Epidermal melanocyte (primary cell): Measurements from ENCODE around the gene ARHGEF2.
"Not testable (repeated sequence)": the region's sequence is repeated elsewhere in the genome, so short reads cannot be mapped to it uniquely, and the experiment has no call there.

Experiments
- DNase-seq: peaks from one replicate; pipeline ENCODE4 v3.0.0; 2011; ENCODE audit warnings: low spot score; ENCODE audit not compliant: insufficient read length

The ARHGEF2 gene

GRCh38 chr1:155944444-155944799 lies 33.9 kb downstream of the ARHGEF2 start:
- DNase-seq: no peak

DNA sequence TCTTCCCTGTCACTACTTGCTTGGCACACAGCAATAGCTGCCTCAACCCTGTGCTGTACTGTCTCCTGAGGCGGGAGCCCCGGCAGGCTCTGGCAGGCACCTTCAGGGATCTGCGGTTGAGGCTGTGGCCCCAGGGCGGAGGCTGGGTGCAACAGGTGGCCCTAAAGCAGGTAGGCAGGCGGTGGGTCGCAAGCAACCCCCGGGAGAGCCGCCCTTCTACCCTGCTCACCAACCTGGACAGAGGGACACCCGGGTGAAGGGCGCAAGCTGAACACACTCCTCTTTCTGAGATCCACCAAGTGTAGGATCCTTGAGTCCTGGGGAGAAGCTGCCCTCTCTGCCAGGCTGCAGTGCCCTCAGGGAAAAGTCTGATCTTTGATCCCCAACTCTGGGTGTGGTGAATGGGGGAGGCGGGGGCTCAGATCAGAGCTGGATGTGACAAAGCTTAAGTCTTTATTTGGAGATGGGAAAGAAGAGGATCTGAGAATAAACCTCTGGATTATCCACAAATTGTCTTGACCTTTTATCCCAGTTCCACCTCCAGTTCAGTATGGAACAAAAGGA lies 35.7 kb downstream of the ARHGEF2 start:
- no peak for DNase-seq

DNA sequence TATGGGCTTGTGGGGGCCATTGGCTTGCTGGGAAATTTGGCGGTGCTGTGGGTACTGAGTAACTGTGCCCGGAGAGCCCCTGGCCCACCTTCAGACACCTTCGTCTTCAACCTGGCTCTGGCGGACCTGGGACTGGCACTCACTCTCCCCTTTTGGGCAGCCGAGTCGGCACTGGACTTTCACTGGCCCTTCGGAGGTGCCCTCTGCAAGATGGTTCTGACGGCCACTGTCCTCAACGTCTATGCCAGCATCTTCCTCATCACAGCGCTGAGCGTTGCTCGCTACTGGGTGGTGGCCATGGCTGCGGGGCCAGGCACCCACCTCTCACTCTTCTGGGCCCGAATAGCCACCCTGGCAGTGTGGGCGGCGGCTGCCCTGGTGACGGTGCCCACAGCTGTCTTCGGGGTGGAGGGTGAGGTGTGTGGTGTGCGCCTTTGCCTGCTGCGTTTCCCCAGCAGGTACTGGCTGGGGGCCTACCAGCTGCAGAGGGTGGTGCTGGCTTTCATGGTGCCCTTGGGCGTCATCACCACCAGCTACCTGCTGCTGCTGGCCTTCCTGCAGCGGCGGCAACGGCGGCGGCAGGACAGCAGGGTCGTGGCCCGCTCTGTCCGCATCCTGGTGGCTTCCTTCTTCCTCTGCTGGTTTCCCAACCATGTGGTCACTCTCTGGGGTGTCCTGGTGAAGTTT lies 36.4 kb downstream of the ARHGEF2 start:
- DNase-seq: no peak

DNA sequence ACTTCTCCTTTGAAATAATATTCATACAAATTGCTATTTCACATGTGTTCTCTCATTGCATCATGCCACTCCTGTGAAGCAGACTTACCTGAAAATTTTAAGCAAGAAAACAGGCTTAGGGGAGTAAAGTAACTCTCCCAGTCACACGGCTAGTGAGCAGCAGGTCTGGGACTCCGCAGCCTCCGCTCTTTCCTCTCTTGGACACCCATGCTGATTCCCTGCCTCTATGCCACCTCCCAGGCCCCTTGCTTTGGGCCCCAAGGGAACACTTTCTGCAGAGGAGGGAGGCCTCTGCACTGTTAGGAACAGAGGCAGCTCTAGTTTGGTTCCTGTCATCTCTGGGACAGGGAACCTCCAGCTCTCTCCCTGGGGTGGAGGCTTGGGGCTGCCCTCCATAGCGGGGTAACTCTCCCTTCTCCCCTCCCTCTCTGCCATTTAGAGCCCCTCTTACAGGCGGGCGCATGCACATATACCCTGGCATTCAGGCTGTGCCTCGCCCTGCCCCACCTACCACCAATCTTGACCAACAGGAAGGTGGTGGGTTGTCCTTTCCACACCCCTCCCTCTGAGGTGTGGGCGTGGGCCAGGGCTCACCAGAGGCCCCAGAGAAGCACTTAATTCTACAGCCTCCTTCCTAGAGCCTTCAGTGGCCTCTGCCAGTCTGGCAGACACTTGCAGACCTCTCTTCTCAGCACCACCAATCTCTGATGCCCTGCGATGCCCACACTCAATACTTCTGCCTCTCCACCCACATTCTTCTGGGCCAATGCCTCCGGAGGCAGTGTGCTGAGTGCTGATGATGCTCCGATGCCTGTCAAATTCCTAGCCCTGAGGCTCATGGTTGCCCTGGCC lies 37.1 kb downstream of the ARHGEF2 start, which contains the start of gene RXFP4:
Gene RXFP4, plus strand, starts transcription at position 646 of the 852 bp plus-strand sequence. Its CDS starts 72 bp downstream, at position 718.
- no peak for DNase-seq

DNA sequence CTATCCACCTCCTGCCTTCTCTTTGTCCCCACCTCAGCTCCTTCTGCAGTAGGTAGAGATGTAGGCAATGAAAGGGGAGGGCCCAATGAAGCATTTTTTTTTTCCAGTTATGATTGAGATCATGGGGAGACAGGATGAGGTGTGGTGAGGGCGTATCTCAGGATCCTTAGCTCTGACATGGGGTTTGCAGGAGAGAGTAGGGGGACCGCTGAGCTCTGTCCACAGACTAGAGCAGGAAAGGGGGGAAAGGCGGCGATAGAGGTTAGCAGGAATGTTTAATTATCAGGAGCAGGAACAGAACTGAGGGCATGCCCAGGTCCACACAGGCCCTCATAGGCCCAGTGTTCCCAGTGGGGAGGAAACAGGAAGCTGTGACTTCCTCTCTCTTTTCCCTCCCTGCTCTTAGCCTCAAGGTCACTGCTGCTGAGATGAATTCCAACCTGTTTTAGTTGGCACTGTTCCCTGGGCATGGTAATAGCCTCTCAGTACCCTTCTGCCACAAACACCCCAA lies 37.8 kb downstream of the ARHGEF2 start:
- DNase-seq: no peak

DNA sequence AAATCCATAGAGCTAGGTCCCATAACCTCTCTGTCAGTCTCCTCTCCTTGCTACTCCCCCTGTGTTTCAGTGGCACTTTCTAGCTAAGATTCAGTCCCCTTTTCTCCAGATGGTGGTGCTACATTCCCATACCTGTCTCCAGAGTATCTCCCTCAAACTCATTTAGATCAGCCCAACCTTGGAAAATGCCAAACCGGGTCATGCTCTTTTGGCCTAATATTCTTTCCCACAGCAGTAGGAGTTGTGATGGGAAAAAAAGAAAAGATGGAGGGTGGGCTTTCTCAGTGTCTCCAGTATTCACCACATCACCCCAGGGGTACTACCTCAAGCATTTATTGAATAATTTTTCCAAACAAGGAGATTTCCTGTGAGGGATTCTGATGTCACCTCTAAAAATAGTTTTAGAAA lies 40.1 kb downstream of the ARHGEF2 start:
- peak; percentile 42 for DNase-seq

DNA sequence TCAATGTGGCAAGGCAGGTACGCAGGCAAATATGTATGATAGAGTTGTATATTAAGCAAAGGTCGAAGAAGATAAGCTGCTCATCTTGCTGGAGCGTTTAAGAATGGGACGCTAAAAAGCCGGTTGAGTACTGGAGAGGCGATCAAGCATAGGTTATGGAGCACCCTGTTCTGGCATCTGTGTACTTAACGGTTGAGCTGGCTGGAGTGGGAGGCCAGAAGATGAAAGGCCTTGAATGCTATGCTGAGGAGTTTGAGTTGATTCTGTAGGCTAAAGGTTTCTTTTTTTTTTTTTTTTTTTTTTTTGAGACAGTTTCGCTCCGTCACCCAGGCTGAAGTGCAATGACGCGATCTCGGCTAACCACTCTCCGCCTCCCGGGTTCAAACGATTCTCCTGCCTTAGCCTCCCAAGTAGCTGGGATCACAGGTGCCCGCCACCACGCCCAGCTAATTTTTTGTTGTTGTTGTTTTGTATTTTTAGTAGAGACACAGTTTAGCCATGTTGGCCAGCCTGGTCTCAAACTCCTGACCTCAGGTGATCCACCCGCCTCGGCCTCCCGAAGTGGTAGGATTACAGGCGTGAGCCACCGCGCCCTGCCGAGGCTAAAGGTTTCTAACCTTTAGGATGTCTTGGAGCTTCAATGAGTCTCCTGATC lies 43.3 kb downstream of the ARHGEF2 start:
- no peak for DNase-seq

DNA sequence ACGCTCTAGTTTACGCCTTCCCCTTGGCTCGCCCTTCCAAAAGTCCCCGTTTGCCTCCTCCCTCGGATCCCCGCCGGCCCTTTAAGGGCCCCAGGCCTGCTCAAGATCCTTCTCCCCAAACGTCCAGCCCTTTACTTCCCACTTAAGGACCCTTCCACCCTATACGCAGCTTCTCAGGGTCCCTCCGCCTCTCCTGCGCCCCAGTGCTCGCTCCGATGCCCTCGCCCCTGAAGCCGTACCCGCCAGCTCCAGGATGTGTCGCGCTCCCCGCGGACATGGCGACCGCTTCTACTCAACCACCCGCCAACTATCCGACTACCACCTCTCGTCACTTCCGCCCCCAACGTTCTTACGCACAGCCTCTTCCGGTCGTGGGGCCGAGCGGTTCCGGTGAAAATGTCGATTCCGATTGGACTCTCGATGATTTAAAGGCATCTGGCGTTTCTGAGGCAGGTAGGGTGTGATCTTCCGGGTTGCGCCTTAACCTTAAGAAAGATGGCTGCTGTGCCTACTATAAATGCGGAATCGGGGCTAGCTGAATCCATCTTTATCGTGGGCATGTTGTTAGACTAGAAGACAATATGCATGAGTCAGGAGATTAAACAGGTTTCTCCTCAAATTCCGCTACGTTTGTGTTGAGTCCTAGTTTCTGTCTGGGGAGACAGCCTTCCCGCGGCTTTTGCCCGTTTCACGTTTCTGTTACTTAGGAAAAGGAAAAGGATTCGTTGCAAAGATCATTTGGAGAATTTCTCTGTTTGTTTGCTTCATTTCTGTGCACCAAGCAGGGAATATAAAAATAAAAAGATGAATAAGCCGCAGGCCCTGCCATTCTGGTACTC lies 44.0 kb downstream of the ARHGEF2 start, which contains the start of gene KHDC4:
Gene KHDC4, minus strand, starts transcription at position 317 of the 839 bp plus-strand sequence. Its CDS starts 40 bp downstream, at position 277.
- DNase-seq: peak; percentile 93

DNA sequence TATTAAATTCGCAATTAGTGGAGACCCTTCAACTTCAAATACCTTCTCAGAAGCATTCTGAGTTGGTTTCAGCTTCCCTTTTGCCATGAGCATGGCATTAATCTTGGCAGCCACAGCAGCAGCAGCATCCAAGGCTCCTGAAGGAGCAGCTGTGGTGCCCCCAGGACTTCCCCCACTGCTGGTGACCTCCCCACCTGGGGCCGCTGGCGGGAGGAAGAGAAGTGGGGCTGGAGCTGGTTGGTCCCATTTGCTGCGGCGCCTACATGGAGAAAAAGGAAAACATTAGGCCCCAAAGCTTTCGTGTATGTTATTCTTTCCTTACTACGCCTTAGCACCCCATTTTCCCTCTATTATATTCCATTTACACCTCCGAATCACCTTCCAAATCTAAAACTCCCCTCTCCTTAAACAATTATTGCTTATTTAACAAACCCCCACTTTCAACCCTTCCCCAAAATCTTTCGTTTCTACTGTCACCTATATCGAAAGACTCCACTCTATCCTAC lies 44.7 kb downstream of the ARHGEF2 start:
- DNase-seq: no peak

DNA sequence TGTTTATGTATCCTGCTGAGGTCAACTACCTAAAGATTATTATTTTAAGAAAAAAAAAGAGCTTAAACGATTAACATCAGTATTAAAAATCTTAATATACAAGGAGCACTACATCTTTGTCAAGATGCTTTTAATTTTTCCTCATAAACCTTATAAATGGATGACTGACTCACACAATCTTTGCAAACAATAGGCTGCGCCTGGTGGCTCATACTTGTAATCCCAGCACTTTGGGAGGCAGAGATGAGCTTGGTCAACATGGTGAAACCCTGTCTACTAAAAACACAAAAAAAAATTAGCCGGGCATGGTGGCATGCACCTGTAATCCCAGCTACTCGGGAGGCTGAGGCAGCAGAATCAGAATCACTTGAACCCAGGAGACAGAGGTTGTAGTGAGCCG lies 45.9 kb downstream of the ARHGEF2 start:
- DNase-seq: no peak

- no peak for DNase-seq
Observed at GRCh38 chr1:155932081-155932480, 46.3 kb downstream of the ARHGEF2 start.

GRCh38 chr1:155931332-155932038 lies 46.9 kb downstream of the ARHGEF2 start:
- no peak for DNase-seq

DNA sequence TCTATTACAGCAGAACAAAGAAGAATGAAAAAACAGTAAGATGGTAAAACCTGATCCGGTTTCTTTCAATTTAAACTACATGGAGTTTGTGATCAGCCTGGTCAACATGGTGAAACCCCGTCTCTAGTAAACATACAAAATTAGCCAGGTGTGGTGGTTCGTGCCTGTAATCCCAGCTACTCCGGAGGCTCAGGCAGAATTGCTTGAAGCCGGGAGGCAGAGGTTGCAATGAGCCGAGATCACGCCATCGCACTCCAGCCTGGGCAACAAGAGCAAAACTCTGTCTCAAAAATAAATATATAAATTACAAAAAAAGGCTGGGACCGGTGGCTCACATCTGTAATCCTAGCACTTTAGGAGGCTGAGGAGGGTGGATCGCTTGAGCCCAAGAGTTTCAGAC lies 47.6 kb downstream of the ARHGEF2 start:
- DNase-seq: not testable (repeated sequence)

GRCh38 chr1:155929057-155929456 lies 49.3 kb downstream of the ARHGEF2 start:
- no peak for DNase-seq

DNA sequence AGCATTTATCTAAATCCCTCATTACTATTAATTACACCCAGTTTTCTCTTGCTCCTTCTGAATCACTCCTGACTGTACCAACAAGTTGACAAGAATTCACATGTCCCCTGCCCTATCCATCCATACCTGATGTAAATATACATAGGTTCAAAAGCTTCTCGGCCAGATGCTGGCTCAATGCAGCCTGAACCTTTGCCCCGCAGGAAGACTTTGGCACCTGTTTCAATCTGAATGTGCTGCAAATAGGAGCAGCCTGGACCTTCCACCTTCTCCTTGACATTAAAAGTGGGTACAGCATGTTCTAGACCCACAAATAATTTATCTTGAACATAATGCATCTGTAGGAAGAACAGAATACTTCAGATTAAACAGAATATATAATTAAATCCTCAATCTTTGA lies 52.8 kb downstream of the ARHGEF2 start:
- no peak for DNase-seq

GRCh38 chr1:155920717-155921116 lies 57.6 kb downstream of the ARHGEF2 start:
- no peak for DNase-seq

DNA sequence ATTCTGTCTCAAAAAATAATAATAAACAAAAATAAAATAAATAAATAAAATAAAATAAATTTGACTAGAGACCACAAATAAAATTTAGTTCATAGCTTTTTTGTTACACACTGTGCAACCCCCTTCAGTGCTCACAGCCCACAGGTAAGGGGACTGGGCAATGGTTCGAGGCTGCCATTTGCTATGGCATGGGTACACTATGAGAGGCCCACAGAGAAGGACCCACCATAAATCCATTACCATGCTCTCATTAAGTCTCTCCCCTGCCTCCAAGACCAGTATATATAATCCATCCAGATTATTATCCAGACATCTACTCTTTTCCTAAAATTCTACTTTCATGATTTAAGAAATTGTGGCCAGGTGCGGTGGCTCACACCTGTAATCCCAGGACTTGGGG lies 58.5 kb downstream of the ARHGEF2 start:
- DNase-seq: no peak

- no peak for DNase-seq
Observed at GRCh38 chr1:155918660-155919059, 59.7 kb downstream of the ARHGEF2 start.

DNA sequence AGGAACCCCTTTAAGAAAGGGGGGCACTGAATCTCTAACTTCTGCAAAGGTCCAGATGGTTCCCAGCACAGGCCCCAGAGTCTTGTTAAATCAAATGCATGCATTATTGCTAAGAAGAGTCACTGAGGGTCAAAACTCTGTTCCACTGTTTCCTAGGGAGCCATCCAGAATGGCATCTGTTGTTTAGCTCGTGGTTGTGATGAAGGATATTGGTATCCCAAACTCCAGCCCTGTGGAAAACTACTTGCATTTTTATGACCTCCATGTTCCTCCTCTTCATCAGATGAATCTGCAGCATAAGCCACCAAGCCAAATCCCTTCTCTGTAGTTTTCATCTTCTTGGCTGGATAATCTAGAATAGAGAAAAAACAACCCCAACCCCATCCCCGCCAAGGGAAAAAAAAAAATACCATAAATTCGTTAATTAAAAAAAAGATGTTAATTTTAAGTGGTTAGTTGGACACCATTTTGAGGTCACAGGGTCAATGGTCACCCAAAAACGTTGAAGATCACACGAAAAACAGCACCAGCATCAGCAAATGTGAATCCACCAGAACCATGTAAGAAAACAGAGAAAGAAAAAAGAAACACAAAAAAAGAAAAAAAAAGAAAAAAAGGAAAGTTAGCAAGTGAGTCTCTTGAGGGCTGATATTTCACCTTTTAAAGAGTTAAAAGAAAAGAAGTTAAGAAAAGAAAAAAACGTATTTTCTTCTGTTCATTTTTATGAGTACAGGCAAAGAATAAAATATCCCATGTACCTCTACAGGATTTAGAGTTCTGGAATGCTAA lies 64.2 kb downstream of the ARHGEF2 start:
- DNase-seq: no peak
